Measurements from ENCODE around the gene SCNN1G. TPM values are rescaled to one million over a fixed set of nuclear protein-coding genes. Genes with fewer than 3 reads are reported as not detected.

SCNN1G gene
- total and polyA plus RNA-seq, 2 of the 4 experiments (the other 2 are of a cell fraction): not detected

Other genes starting within 250 kb of the SCNN1G start
- 3.4 and 3.9 TPM in 2 replicates for gene USP31, start 33.3 kb upstream of the SCNN1G start, total RNA-seq (2012; rRNA removed)
- gene USP31, start 33.3 kb upstream of the SCNN1G start, polyA plus RNA-seq (2012; rRNA removed): 2.9 and 3.1 TPM in 2 replicates
- gene SCNN1B, start 119.6 kb downstream of the SCNN1G start, total RNA-seq (2012; rRNA removed): not detected in 2 replicates
- gene SCNN1B, start 119.6 kb downstream of the SCNN1G start, polyA plus RNA-seq (2012; rRNA removed): not detected in 2 replicates

Data from IMR-90 (cell line).